CD4-positive, alpha-beta T cell treated with Interleukin-15 for 1 hour (primary cell): Measurements from ENCODE around the gene NCKAP5.
"Not testable (repeated sequence)": the region's sequence is repeated elsewhere in the genome, so short reads cannot be mapped to it uniquely, and the experiment has no call there.

Experiments used
- DNase-seq: peaks from one replicate; pipeline ENCODE4 v3.0.0-alpha.2; 2020

Gene NCKAP5

DNA sequence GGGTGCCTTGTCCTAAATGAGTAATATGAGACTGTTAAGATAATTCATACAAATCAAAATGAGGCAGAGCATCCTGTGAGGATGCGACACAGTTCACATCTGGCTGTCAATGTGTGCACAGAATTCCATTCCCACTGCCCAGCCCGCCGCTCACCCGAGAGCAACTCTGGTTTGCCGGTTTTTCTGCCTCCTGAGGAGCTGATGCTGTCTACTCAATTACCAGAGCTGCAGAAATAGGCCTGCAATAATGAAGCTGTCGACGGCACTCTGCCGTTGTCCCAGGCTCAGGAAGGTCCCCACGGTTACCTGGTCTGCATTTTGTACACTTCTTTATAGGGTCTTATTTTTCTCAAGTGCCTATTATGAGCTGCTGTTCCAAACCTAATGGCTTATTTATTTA lies 842.5 kb downstream of the NCKAP5 start:
- DNase-seq = no peak

DNA sequence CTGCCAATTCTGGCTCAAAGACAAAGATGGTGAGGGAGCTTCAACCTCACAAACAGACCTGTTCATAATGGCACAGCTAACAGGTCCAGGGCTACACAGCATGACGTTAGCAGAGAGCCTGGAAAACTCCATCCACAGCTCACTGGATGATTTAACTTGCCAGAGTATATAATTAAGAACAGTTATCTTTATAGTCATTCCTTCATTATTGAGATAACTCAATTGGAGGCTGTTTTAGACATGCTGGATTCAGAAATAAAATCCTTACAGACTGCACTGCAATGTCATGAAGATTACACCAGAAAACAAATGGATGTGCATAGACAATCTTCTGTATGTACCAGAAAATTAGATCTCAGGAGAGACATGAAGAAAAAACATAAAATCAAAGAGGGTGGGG lies 843.1 kb downstream of the NCKAP5 start:
- DNase-seq = no peak

DNA sequence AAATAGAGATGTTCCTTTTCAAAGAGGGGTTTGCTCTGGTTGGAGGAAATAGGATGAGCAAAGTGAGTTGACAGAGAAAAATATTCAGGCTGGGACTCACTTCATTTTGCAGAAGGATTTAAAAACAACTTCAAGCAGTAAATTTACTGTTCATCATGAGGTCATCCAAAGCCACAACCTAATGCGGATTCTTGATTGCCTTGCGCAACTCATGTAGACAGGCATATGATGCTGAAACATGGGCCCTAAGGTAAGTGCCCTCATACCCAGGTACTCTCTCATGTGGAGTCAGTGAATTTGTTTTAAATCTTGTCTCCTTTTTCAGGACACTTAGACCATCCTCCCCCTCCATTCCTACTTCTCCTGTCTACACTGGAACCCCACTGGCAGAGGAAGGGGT lies 846.3 kb downstream of the NCKAP5 start:
- no peak for DNase-seq

DNA sequence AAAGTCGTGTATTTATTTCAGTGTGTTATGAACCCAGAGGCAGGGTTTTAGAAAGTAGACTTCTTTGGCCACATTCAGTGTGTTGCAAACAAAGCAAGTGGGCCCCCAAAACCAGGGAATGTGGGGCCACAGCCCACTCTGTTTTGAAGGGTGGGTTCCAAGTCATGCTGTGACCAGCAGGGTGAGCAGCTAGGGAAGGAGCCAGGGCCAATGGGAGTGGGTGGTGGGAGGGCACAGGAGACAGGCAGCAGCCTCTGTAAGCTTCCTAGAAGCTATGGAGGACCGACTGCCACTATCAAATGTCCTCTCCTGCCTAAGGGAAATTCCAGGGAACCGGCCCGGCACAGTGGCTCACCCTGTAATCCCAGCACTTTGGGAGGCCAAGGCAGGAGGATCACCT lies 847.9 kb downstream of the NCKAP5 start:
- no peak for DNase-seq

DNA sequence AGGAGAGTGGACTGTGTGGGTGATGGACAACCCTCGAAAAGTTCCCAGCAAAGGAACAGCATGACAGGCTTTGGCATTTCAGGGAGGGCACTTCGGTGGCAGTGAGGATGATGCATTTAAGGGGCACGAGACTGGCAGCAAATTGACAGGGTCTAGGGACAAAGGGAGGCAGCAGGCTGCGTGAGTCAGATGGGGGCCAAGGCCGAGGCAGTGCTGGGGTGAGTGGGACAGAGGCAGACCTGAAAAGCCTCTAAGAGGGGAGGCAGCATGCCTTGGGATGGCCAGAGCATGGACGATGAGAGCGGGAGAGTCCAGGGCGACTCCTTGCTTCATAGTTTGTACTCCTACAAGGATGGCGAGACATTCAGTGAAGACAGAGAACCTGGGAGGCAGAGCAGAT lies 848.8 kb downstream of the NCKAP5 start:
- no peak for DNase-seq

DNA sequence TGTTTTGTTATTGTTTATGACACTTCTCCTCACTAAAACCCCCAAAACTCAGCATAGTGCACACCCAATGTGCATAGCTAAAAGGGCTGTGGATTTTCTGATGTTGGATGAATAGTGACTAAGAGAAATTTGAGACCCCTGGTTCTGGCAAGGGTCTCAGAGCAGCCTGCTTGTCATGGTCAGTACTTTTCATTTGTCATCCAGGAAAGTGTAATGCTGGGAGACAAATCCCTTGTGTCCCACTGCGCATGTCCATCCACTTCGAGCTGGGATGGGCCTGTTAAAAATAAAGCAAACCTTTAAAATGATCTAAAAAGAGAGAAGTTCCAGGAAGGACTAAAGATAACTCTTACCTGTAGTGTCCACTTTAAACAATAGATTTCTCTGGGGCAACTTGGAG lies 851.3 kb downstream of the NCKAP5 start:
- DNase-seq = no peak

DNA sequence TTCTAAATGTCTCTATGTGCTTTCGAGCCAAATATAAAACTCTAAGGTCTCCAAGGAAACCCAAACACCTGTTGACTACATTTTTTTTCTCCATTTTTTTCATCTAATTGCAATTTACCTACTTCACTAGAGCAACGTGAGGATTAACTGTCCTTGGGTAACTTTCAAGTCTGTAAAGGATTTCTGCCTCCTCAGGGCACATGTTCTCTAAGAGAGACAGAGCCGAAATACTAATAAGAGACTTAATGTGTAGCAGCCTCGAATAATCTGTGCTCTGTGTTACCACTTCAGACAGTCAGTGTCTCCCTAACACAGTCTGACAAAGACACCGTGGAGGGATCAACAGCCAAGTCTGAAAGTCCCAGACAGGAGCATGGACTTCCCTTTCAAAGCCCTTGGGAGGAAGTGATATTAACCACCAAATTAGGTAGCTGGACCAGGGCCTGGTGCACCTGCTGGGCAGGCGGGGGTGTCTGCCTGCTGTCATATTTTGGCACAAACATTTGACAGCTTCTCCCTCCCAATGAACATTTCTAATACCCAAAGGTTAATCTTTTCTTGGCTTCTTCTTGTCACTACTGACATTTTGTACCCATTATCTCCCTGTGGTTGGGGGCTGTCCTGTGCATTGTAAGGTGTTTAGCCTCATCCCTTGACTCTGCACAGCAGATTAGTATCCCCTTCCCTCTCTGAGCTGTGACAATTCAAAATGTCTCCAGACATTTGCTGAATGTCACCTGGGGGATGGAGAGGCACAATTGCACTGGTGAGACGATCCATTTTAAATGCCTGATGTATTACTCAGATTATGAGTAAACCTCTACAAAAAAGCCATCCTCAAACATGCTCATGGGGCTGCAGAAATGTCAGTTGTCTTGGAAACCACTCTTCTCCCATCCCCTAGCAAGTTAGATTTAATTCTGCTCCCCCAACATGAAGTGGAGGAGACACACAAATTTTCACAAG lies 852.6 kb downstream of the NCKAP5 start:
- no peak for DNase-seq

DNA sequence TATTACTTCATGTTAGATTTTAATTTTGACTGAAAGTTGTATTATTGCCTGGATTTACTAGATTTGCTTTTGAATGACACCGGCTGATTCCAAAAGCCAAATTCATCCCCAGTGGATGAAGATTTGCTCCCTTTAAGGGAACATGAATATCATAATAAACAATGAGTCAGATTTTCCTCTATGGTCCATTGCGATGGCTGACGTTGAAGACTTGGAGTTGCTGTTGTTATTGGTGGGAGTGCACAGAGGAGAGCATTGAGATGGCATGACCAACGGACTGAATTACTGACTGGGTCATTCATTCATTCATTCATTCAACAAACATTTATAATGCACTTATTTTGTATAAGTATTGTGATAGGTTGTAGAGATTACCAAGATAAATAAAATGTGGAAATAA lies 864.9 kb downstream of the NCKAP5 start:
- no peak for DNase-seq

DNA sequence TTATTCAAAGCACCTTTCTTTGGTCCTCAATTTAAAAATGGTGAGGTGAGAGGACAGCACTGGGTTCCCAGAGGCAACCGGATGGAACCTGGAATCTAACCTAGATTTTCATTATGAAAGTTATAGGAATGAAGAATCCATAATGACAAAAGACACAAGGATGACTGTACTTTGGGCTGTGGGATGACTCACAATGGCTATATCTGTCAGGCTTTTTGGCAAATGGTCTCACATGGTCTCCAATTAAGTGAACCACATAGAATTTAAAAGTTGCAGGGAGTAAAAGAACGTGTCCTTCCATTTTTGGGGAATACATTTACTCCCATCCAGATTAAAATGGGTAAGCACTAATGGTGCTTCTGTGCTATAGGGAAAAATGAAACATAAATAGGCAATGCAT lies 866.5 kb downstream of the NCKAP5 start:
- DNase-seq = no peak

DNA sequence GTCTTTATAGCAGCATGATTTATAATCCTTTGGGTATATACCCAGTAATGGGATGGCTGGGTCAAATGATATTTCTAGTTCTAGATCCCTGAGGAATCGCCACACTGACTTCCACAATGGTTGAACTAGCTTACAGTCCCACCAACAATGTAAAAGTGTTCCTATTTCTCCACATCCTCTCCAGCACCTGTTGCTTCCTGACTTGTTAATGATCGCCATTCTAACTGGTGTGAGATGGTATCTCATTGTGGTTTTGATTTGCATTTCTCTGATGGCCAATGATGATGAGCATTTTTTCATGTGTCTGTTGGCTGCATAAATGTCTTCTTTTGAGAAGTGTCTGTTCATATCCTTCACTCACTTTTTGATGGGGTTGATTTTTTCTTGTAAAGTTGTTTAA lies 868.5 kb downstream of the NCKAP5 start:
- DNase-seq = not testable (repeated sequence)

DNA sequence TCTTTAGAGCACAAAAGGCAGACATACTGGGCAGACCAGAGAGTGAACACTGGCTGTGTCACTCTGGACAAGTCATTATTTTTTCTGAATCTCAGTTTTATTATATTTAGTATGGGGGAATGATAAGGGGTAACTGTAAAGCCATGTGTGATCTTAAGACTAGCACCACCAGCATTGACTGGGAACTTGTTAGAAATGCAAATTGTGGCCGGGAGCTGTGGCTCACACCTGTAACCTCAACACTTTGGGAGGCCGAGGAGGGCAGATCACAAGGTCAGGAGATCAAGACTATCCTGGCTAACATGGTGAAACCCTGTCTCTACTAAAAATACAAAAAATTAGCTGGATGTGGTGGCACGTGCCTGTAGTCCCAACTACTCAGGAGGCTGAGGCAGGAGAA lies 869.9 kb downstream of the NCKAP5 start:
- not testable (repeated sequence) for DNase-seq

DNA sequence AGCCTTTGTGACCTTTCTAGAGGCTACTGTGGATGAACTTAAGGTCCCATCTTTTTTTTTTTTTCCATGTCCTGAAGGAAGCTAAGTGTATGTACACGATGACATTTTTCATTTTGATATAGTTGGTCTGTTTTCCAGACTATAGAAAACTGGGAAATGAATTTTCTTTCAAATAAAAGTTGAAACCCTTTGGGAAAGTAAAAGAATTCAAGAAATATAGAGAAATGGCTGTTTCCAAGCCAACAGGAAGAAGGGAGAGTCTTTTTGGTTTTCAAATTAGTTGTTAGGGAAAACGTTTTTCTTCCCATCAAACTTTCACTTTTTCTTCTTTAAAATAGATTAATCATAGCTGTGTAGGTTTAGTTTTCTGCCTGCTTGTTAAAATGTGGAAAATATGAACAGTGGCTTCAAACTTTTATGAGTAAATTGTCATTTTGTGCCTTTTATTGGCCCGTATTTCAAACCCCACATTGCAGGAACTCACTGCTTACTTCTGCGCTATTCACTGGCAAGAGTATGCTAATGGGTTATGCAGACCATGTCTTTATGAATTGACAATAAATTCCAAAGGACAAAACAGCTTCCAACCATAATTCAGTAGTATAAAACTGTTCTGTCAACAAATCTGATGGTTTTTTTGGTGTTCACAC lies 870.6 kb downstream of the NCKAP5 start:
- no peak for DNase-seq

DNA sequence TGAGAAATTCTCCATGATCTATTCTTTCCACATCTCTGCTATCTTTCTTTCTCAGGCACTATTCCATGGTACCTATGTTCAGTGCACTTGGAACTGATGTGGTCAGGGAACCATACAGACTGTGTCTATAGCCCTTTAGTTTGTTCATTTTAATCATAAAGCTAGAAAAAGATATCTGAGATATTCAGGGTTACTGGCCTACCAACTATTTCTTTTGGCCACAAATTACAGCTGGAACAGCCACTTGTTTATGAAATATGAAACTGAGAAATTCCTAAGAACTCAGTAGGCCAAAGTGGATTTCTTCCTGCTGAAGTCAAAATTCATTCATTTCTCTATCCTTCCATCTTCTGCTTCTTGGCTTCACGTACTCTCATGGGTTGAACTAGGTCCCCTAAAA lies 875.4 kb downstream of the NCKAP5 start:
- DNase-seq = no peak

DNA sequence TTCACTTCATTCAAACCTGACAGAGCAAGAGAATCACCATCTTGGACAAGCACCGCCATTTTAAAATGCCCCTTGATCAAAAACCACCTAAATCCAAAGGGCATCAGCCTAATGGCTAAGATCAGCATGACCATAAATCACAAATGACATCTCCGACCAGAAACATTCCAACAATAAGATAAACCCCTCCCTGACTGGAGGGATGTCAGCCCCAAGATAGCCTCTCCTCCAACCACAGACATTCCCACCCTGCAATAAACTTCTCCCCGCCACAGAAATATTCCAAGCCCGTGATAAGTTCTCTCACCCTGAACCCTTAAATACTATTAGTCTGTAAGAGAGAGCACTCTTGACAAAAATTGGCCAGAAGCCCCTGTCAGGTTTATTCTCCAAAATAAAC lies 876.7 kb downstream of the NCKAP5 start:
- no peak for DNase-seq

DNA sequence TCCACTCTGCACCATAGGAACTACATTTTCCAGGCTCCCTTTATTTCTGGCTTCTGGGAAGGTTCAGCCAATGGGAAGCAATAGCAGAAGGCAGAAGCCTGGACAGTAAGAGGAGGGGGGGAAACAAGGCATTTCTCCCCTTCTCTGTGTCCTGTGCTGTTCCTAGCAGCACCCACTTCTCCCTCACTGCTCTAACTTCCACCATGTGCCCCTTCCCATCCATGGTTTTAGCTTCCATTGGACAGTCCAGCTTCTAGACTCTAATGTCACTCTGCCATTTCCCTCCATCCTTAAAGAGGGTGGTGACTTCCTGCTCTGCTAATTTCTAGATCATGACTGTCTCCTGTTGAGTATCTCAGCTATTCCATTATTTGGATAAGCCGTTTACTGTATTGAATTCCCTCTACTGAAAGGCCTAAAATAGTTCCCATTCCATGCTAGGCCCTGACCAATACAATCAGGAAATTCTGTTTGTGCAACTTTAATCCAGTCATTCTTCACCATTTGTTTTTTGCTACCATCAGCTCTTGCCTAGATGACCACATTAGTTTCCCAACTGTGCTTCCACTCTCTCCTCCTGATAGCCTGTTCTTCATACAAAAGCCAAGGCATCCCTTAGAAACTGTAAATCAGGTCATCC lies 877.5 kb downstream of the NCKAP5 start:
- no peak for DNase-seq

DNA sequence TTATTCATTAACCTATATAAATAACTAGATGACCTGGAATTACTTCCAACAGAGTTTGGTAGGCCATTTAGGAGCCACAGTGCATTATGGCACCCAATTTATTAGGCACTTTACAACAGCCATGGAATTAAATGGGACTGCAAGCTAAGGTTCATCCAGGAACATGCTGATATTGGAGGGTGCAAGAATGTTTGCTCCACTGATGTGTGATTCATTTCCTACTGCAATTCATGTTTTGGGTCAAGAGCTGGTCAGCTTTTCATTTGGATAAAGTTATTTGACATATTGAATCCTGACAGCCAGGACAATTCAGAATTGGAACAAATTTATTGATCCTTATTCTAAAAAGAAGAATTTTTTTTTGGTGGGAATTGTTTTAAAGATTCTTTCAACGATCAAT lies 886.5 kb downstream of the NCKAP5 start:
- no peak for DNase-seq

DNA sequence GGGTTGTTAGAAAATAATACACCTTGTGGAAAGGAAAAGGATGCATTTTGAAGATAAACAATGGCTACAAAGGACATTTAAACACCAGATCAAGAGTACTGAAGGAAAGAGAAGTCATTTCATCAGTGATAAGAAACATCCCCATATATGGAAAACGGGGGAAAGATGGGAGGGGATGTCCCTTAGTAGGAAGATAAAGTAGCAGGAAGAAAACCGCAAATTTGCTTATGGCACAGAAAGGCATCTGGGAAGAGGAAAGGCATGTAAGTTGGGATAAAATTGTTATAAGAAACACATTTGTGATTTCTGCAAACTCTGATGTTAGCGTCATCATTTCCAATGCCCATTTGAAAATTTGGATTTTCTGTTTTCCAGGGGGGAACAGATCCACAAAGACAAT lies 887.7 kb downstream of the NCKAP5 start:
- no peak for DNase-seq

DNA sequence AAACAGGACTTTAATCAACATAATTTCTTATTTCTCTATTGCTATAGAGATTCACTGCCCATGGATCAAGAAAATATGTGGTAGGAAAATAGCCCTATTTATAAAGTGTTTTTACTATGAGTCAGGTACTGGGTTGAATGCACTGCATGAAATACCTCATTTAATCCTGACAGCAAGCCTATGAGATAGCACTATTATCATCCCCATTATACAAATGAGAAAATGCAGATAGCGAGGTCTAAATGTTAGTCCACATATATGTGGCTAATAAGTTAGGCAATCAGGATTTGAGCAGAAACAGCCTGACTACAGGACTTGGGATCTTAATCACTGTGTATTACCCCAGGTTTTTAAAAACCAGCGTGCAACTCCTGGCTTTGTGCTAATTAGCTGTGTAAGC lies 889.8 kb downstream of the NCKAP5 start:
- DNase-seq = no peak

DNA sequence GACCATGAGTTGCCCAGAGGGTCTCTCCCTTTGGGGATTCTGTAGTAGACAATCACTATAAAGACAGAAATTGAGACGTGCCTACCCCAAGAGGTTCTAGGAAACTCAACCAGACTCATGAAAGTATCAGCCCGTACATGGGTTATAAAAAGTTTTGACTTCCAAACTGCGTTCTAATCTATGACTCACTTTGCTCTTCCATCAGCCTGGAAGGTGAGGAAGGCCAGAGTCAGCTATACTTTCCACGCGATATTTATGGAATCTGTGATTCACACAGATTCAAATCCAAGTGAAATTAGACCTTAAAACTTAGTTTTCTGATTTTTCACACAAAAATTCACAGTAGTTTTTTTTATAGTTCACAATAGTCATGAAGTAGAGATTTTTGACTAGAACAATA lies 890.6 kb downstream of the NCKAP5 start:
- DNase-seq = no peak

DNA sequence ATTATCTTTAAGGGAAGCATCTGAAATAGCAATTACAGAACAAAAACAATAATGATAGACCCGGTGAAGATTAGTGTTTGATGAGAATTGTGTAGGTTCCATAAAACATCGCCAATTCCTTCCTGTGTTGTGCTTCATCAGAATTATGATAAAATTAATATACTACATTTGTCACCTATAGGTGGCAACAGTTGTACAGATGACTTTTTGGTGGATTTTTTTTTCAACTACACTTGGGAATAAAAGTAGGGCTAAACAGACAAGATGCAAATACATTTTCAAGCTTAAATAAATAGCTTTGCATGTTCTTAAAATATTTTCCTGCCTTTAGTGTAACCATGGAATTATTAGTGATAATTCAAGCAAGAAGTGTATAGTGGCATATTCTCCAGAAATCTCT lies 891.3 kb downstream of the NCKAP5 start:
- DNase-seq = no peak

DNA sequence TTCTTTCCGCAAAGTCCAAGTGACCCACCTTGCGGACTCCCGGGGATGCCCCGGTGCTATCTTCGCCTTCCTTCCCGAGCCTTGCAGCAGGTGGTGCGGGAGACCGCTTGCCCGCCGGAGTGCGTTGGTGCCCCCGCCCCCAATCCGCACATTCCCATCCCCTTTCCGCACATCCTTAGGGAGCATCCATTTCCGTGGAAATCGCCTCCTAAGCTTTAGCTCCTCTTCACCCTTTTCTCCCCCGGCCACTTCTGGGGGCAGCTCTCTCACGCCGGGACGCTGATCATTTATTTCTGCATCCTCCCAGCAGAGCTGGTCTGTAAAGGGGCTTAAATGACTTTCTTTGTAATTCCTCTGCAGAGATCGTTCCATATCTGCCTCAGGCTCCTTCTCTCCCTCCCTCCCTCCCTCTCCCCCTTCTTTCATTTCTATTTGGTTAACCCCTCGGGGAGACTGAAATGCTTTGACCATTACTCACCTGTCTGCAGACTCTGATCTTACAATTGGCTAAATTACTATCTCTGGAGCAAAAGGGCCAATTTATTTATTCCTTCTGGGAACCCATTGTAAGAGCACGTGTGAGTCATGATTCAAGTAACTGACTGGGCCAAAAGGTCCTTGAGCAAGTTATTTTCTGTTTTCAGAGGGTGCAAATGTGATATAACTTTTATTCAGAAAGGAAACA lies 897.0 kb downstream of the NCKAP5 start:
- no peak for DNase-seq

DNA sequence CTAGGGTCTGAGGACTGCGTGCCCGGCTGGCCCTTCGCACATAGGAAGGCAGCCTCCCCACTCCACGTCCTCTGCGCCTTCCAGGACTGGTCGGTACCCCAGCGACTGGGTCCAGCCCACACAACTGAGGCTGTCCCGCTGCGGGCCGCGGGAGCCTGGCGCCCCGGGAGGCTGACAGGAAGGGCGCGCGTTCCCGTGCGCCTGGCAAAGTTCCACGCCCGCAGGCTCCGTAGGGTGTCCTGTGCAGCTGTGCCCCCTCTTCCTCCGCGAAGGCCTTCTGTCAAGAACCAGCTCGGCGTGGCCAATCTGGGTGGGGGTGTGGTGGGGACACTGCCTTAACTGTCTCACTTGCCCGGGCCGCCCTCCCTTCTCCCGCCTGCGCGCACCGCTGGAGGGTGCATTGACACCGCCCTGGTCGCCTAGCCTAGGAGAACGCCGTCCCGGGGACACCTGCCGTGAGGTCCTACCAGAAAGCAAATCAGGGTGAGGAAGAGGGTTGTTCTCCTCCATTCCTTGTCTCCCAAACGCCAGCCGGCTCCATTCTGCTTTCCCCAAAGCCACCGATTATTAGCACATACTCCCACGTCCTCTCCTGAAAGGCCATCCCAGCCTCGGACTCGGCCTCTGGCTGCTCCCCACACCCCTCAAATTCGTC lies 897.6 kb downstream of the NCKAP5 start:
- no peak for DNase-seq
